ENCODE results near the gene AGAP4. TPM values are rescaled to one million over a fixed set of nuclear protein-coding genes. Genes with fewer than 3 reads are reported as not detected.
"Not testable (repeated sequence)": the region's sequence is repeated elsewhere in the genome, so short reads cannot be mapped to it uniquely, and the experiment has no call there.

The AGAP4 gene
- 0.94 and 3.8 TPM in 2 replicates for total RNA-seq (2014; rRNA removed; shearing (Covaris generic))

GRCh38 chr10:45847400-45847799, at the start of gene AGAP4:
TSS of gene AGAP4 (minus strand) at chr10:45847500. CDS start at chr10:45847347, 153 bp downstream.
- not testable (repeated sequence) for DNase-seq (ENCODE audit: low read depth)

DNA sequence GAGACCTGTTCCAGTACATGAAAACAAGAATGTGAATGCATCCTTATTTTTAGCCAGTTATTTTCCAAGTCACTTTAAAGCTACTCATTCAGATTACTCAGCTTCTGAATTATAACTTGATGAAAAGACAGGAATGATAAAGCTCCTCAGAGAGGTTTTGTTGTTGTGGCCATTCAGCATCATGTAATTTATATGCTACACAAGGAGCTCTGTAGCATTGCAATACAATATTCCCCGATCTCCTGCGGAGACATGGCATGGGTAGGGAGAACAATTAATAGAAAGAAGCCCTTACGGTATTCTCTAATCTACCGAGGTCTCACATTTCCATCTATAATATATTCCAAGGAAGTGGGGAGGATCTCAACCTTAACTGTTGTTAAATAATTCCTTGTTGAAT, 43.4 kb upstream of the AGAP4 start:
- not testable (repeated sequence) for DNase-seq (ENCODE audit: low read depth)

DNA sequence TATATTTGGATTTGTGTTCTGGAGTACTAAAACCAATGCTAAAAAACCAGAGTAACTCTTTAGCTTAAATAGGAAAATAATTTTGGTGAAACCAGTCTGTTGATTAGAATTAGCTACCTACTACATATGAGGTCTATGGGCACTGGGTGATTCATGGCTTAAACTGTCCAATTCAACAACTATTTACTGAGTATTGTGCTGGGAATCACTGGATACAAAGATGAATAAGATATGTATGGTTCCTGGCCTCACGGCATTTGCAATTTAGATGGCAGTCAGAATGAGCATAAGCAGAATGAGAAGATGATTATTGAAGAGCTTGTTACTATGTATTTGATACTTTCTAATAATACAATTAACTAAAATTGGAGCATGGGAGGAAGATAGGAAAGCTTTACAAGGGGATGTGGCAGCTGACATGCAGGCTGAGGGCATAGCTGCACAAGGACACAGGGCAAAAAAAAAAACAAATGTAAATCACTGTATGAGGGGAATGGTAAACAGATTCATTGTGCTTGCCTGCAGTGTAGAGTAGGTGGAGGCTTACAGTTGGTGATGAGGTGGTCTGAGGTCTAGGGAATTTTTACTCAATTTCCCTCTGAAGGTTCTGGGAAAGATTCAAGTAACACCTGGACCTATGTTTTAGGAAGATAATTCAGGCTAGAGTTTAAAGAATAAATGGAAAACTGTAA, 42.4 kb upstream of the AGAP4 start:
- DNase-seq (ENCODE audit: low read depth) = not testable (repeated sequence)

DNA sequence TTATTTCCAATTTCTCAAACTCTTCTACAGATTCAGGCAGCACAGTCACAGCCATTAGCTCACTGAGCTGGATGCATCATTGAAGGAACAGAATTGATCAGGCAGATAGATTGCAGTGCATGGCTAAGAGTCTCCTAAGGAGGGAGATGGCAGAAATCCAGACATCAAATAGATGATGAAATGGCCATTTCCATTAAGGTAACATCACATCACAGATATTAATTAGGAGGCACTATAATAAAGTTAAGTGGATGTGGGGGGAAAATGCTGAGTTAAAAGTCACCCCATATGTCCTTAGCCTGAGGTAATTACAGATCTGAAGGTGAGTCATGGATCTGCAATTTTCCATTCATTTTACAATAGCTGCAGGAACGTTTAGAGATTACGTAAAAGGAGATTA, 35.6 kb upstream of the AGAP4 start:
- peak; percentile 3 for DNase-seq (ENCODE audit: low read depth)

- not testable (repeated sequence) for DNase-seq (ENCODE audit: low read depth)
Observed at GRCh38 chr10:45865404-45865803, 18.1 kb upstream of the AGAP4 start.

- DNase-seq (ENCODE audit: low read depth) = not testable (repeated sequence)
Observed at GRCh38 chr10:45864264-45864663, 17.0 kb upstream of the AGAP4 start.

DNA sequence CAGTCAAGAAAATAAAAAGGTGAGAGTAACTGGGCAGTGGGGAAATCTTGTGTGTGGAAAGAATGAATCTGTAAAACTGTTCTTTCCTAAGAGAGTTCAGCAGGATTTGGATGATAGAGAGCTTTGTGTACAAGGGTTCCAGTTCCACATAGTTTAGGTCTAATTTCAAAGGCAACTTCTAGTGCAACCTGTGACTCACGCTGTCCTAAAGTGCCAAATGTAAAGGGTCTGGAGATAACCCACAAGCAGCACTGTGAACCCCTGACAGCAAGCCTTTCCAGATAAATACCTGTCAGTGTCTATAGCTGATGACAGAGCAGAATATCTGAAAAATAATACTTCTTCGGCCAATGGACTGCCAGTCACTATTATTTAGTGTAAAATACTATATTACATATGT, 16.3 kb upstream of the AGAP4 start:
- not testable (repeated sequence) for DNase-seq (ENCODE audit: low read depth)

DNA sequence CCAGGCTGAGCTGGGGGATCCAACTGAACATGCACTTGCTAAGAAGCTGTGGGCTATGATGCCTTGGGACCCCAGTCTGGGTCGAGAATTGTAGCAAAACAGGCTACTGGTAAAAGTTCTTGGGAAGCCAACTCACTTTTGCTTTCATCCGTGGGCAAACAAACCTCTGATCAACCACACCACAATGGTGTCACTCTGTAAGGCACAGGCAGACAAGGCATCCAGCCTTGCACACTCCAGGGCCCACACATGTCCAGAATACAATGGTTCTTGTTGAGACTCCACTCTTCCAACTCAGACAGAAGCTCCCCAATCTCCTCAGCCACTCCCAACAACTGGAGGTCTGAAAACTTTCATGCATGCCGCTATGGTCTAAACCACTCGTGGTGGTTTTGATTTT, 10.6 kb upstream of the AGAP4 start:
- DNase-seq (ENCODE audit: low read depth) = not testable (repeated sequence)

- not testable (repeated sequence) for DNase-seq (ENCODE audit: low read depth)
Observed at GRCh38 chr10:45848467-45848866, 1.2 kb upstream of the AGAP4 start.

DNA sequence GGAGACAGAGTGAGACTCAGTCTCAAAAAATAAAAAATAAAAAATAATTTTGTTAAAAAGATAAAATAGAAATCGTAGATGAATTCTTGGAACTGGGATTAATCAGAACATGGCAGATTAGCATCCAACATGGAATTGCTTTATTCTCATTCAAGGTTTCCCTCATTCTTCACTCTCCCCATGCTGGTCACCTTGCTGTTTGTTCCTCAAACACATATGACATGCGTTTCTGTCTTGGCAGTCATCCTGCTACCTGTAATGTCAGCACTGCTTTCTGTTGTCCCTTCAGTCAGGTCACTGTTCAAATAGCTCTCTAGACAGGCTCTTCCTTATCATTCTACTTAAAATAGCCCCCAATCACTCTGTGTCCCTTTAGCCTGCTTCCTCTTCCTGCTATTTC, 24.4 kb downstream of the AGAP4 start:
- DNase-seq (ENCODE audit: low read depth) = not testable (repeated sequence)

GRCh38 chr10:45820107-45820830, 27.0 kb downstream of the AGAP4 start:
- DNase-seq (ENCODE audit: low read depth) = not testable (repeated sequence)

- no peak for DNase-seq (ENCODE audit: low read depth)
Observed at GRCh38 chr10:45819552-45819951, 27.7 kb downstream of the AGAP4 start.

DNA sequence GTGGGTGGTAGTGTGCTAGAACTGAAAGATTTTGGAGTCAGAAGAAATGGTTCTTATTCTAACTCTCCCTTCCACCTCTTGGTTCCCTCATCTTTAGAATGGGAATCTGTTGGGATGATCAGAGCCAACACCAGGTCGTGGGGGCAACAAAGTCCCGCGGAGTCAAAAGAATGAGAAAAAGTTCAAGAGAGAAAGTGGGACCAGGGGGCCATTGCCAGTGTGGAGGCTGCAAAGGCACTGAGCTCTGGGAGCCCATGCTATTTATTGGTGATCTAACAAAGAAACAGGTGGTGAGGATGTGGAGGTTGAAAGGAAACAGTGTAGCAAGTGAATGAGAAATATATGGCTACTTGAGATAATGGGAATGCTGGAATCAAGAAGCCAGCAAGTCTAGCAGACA, 29.4 kb downstream of the AGAP4 start:
- no peak for DNase-seq (ENCODE audit: low read depth)

DNA sequence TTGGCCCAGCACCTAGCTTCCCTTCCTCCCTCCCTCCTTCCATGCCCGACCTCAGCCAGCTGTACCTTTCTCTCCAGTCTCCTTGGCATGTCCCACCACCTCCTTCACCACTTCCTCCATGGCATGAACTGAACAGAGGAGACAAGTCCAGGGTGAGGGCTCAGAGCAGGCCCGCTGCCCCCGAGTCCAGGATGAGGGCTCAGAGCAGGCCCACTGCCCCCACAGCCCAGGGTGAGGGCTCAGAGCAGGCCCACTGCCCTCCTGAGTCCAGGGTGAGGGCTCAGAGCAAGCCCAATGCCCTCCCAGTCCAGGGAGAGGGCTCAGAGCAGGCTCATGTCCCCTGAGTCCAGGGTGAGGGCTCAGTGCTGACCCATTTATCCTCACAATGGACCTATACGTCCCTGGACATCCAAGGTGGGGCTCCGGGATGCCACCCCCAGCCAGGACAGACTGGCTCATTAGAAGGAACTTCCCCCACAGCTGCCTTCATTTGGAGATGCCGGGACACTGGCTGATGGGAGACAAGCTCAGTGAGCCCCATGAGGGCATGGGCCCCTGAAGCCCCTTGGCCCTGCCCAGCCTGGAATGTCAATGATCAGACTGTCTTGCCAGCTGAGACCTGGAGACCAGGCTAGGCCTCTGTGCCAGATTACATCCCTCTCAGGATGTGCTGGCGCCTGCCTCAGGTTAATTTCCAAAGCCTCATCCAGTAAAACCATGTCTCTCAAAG, 30.0 kb downstream of the AGAP4 start:
- DNase-seq (ENCODE audit: low read depth) = no peak

DNA sequence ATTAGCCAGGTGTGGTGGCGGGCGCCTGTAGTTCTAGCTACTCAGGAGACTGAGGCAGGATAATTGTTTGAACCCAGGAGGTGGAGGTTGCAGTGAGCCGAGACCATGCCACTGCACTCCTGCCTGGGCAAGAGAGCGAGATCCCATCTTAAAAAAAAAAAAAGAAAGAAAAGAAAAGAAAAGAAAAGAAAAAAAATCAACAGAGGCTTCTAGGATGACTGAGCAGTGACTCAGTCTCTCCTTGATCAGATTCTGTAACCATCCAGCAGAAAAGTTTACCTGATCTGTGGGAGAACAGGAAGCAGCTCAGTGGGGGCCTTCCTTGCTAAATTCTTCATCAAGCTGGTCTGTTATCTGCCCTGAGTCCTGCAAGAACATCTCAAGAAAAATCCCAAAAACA, 33.2 kb downstream of the AGAP4 start:
- peak; percentile 49 for DNase-seq (ENCODE audit: low read depth)

GRCh38 chr10:45812959-45813358, 34.3 kb downstream of the AGAP4 start:
- not testable (repeated sequence) for DNase-seq (ENCODE audit: low read depth)

DNA sequence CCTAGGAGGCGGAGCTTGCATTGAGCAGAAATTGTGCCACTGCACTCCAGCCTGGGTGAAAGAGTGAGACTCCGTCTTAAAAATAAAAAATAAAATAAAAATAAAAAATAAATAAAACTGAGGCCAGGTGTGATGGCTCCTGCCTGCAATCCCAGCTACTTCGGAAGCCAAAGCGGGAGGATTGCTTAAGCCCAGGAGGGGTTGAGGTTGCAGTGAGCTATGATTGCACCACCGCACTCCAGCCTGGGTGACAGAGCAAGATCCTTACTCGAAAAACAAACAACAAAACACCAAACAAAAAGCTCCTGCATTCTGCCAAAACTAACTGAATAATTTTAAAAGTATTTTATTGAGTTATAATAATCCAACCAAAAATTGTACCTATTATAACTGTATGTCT, 36.2 kb downstream of the AGAP4 start:
- no peak for DNase-seq (ENCODE audit: low read depth)

DNA sequence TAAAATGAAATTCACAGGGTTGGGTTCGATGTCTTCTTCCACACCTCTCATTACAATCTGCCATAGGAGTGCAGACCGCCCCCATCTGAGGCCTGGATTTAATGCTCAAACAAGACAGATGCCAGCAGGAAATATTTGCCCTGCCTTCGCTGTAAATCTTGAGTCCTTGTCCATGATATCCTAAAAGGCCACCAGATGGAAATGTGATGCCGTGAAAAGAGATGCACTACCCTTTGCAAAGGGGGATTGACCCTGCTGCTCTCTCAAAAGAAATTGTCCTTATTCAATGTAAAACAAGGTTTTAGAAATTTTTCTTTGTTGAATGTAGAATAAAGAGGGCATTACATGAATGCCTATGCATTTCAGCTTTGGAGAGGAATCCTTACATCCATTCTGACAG, 37.5 kb downstream of the AGAP4 start:
- DNase-seq (ENCODE audit: low read depth) = no peak

DNA sequence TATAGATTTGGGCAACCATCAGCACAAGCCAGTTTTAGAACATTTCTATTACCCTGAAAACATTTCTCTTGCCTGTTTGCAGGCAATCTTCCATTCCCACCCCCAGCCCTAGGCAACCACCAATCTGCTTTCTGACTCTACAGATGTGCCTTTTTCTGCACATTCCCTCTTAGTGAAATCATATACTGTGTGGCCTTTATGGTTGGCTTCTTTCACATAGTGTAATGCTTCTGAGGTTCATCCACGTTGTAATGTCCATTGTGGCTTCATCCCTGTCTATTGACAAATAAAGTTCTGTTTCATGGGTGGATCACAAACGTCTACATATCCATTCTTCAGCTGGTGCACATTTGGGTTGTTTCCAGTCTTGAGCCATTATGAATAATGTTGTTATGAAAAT, 42.3 kb downstream of the AGAP4 start:
- not testable (repeated sequence) for DNase-seq (ENCODE audit: low read depth)

DNA sequence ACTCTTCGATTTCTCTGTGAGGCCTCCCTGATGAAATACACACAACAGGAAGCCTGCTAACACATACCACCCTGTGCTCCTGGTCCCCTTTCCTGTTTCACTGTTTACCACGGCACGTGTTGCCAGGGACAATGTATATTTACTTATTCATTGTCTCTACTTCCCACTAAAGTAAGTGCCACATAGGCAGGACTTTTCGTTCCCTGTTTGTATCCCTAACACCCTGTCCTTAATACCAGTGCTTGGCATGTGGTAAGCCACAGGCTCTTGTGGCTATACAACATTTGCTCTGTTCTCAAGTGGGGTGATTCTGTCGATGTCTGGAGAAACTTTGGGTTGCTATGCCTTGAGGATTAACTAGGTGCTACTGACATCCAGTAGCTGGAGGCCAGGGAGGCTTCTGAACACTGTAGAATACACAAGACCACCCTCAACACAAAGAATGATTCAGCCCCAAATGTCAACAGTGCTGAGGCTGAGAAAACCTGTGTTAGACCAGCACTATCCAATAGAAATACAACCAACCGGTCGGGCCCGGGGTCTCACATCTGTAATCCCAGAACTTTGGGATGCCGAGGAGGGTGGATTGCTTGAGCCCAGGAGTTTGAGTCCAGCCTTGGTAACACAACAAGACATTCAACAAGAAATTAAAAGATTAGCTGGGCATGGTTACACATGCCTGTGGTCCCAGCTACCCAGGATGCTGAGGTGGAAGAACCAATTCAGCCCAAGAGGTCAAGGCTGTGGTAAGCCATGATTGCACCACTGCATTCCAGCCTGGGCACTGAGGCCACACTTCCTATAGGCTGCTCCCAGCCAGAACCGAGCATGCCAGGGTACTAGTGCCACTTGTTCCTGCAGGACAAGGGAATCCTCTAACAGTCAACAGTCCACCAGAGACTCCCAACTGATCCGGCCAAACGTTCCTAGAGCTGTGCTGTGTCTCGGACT, 44.0 kb downstream of the AGAP4 start:
- peak; percentile 88 for DNase-seq (ENCODE audit: low read depth)

DNA sequence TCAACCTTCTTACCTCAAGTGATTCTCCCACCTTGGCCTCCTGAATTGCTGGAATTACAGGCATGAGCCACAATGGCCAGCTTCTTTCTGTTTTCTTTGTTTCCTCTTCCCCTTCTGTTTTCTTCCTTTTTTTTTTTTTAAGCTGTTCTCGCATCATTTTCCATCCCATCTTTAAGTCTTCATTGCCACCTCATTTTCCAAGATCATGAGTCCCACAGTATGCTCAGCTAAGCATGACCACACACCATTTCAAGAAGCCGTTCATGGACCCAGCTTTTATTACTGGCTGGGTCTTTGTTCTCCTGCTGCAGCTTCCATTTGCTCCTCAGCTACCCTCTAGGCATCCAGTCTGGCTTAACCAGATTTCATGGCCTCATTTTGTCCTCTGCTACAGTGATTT, 52.5 kb downstream of the AGAP4 start:
- DNase-seq (ENCODE audit: low read depth) = not testable (repeated sequence)

Data from M059J (cell line).